Naive thymus-derived CD8-positive, alpha-beta T cell (primary cell): Measurements from ENCODE around the gene TSR3. TPM values are rescaled to one million over a fixed set of nuclear protein-coding genes. Genes with fewer than 3 reads are reported as not detected.

ENCODE experiments used
- ATAC-seq, 2 donors: fragments of 150-1000 bp; cut with Tn5 transposase in 1 of 2; sonication (Bioruptor Pico), chemical (Tn5 transposase) in 1 of 2; 1 replicate in 1 of 2; 2 replicates in 1 of 2; pipeline ENCODE4 v1.10.0; 2021; ENCODE audit warnings: mild to moderate bottlenecking in 2 of 2, moderate library complexity in 2 of 2
- POLR2A ChIA-PET: fragments of 350-600 bp; sonication (Branson Sonifier 250); formaldehyde crosslinking; loops from one replicate; lab custom pipeline; 2021; ENCODE audit warnings: antibody characterized with exemption; lab: Charles Lee
- DNase-seq, 10 donors: peaks; one replicate each; pipeline versions ENCODE4 v3.0.0 to v3.0.0-alpha.2; 2020 to 2022
- H3K27ac Mint-ChIP-seq, 10 donors: one replicate each; pipeline ENCODE4 v1.8.0; 2020 to 2022; ENCODE audit warnings: mild to moderate bottlenecking in 10 of 10, mixed read lengths in 10 of 10, moderate library complexity in 4 of 10, inconsistent platforms in 1 of 10
- H3K27me3 Mint-ChIP-seq, 5 donors: one replicate each; pipeline ENCODE4 v1.8.0; 2021 to 2022; ENCODE audit warnings: mixed read lengths in 5 of 5
- H3K36me3 Mint-ChIP-seq, 3 donors: one replicate each; pipeline ENCODE4 v1.8.0; 2020 to 2022; ENCODE audit warnings: mixed read lengths in 3 of 3, mild to moderate bottlenecking in 2 of 3, inconsistent platforms in 1 of 3
- H3K4me1 Mint-ChIP-seq, 4 donors: one replicate each; pipeline ENCODE4 v1.8.0; 2021 to 2022; ENCODE audit warnings: mixed read lengths in 4 of 4
- H3K4me3 Mint-ChIP-seq, 10 donors: one replicate each; pipeline ENCODE4 v1.8.0; 2020 to 2022; ENCODE audit warnings: mild to moderate bottlenecking in 10 of 10, mixed read lengths in 10 of 10, moderate library complexity in 6 of 10, inconsistent platforms in 1 of 10
- H3K9me3 Mint-ChIP-seq, 9 donors: one replicate each; pipeline ENCODE4 v1.8.0; 2020 to 2022; ENCODE audit warnings: mixed read lengths in 9 of 9, mild to moderate bottlenecking in 3 of 9, inconsistent platforms in 1 of 9, moderate library complexity in 1 of 9
- polyA plus RNA-seq, 3 donors: library from polyadenylated mRNA; unstranded; fragments of 300-500 nt; fragmentation: Illumina TruSeq; gene quantifications; one replicate each; pipeline ENCODE4 v1.2.3, GENCODE V29; 2021
- total RNA-seq, 8 experiments: library from RNA in 2 of 8; stranded (reverse) in 2 of 8; gene quantifications; one replicate each; pipeline ENCODE4 v1.2.3 and lab custom pipeline; 2021 to 2026

TSR3 gene
- total and polyA plus RNA-seq, 5 experiments from 2014 or later, result 37.1 to 99.4 (median 88.8) TPM

- DNase-seq (no peak), ATAC-seq (no peak)
- Mint-ChIP-seq H3K9me3 (no peaks in the 10 kb centered on the region), H3K4me1 (peaks cover 11 to 31% (median 23%) of the 10 kb centered on the region in 4 donors), H3K27ac (no peak overlapping the region), H3K27me3 (no peaks in the 10 kb centered on the region), H3K36me3 (peaks cover 0 to 11% (median 0%) of the 10 kb centered on the region in 3 donors), H3K4me3 (no peak overlapping the region)
- POLR2A ChIA-PET, result interaction anchor here (0.7 kb wide), 1 partner anchor 23 kb away, joined by 3 read pairs; no protein-coding TSS in a partner anchor
These were observed 4.3 kb downstream of the TSR3 start for GRCh38 chr16:1347286-1347855.

GRCh38 chr16:1346422-1347285, 5.0 kb downstream of the TSR3 start:
- H3K9me3 Mint-ChIP-seq, result no peaks in the 10 kb centered on the region
- no peaks in the 10 kb centered on the region for H3K27me3 Mint-ChIP-seq
- no peak overlapping the region for H3K4me3 Mint-ChIP-seq
- POLR2A ChIA-PET, result no interaction called here
- H3K4me1 Mint-ChIP-seq, result peaks cover 8 to 33% (median 22%) of the 10 kb centered on the region in 4 donors
- ATAC-seq (no peak), DNase-seq (no peak)
- H3K27ac Mint-ChIP-seq, result no peak overlapping the region
- peaks cover 0 to 11% (median 0%) of the 10 kb centered on the region in 3 donors for H3K36me3 Mint-ChIP-seq

GRCh38 chr16:1345651-1346421, 5.8 kb downstream of the TSR3 start:
- no peaks in the 10 kb centered on the region for H3K27me3 Mint-ChIP-seq
- ATAC-seq (no peak), DNase-seq (no peak)
- POLR2A ChIA-PET, result no interaction called here
- H3K36me3 Mint-ChIP-seq, result peaks cover 0 to 11% (median 0%) of the 10 kb centered on the region in 3 donors
- H3K9me3 Mint-ChIP-seq, result no peaks in the 10 kb centered on the region
- H3K4me1 Mint-ChIP-seq, result peaks cover 8 to 29% (median 20%) of the 10 kb centered on the region in 4 donors
- H3K4me3 Mint-ChIP-seq, result no peak overlapping the region
- no peak overlapping the region for H3K27ac Mint-ChIP-seq

GRCh38 chr16:1345087-1345486, 6.6 kb downstream of the TSR3 start:
- Mint-ChIP-seq H3K27me3 (no peaks in the 10 kb centered on the region), H3K9me3 (no peaks in the 10 kb centered on the region), H3K36me3 (peaks cover 0 to 8% (median 0%) of the 10 kb centered on the region in 3 donors), H3K4me3 (no peak overlapping the region), H3K4me1 (peaks cover 10 to 23% (median 17%) of the 10 kb centered on the region in 4 donors), H3K27ac (no peak overlapping the region)
- DNase-seq, result no peak
- POLR2A ChIA-PET, result interaction anchor here (0.9 kb wide), 1 partner anchor 36 kb away, joined by 5 read pairs; the partner anchor contains the start of gene UBE2I
- no peak for ATAC-seq

GRCh38 chr16:1344499-1344898, 7.2 kb downstream of the TSR3 start:
- POLR2A ChIA-PET, result interaction anchor here (0.9 kb wide), 1 partner anchor 35 kb away, joined by 5 read pairs; the partner anchor contains the start of gene UBE2I
- Mint-ChIP-seq H3K27ac (peak overlapping the region in 1 of 10 donors; percentile 43), H3K27me3 (no peaks in the 10 kb centered on the region), H3K36me3 (peaks cover 0 to 8% (median 0%) of the 10 kb centered on the region in 3 donors), H3K4me1 (peaks cover 10 to 21% (median 16%) of the 10 kb centered on the region in 4 donors), H3K9me3 (no peaks in the 10 kb centered on the region), H3K4me3 (peak overlapping the region in 2 of 10 donors; percentile 26 to 68)
- no peak for ATAC-seq
- DNase-seq, result no peak

- DNase-seq (no peak), ATAC-seq (no peak)
- POLR2A ChIA-PET, result interaction anchor here (0.6 to 2.5 kb wide), 8 partner anchors 7 to 484 kb away, joined by 3 to 17 read pairs (median 6); partner anchors contain the start of genes BAIAP3 and UBE2I
- Mint-ChIP-seq H3K9me3 (no peaks in the 10 kb centered on the region), H3K27ac (peak overlapping the region in 8 of 10 donors; percentile 15 to 84 (median 63)), H3K36me3 (peaks cover 0 to 2% (median 0%) of the 10 kb centered on the region in 3 donors), H3K4me3 (peak overlapping the region; percentile 69 to 87 (median 79)), H3K27me3 (no peaks in the 10 kb centered on the region), H3K4me1 (peaks cover 10 to 21% (median 16%) of the 10 kb centered on the region in 4 donors)
These were observed 8.0 kb downstream of the TSR3 start for GRCh38 chr16:1343428-1344242.

GRCh38 chr16:1342526-1343427, 8.9 kb downstream of the TSR3 start:
- H3K4me3 Mint-ChIP-seq, result peak overlapping the region; percentile 69 to 87 (median 79)
- no peaks in the 10 kb centered on the region for H3K36me3 Mint-ChIP-seq
- peak overlapping the region; percentile 4 to 84 (median 66) for H3K27ac Mint-ChIP-seq
- no peaks in the 10 kb centered on the region for H3K9me3 Mint-ChIP-seq
- H3K27me3 Mint-ChIP-seq, result no peaks in the 10 kb centered on the region
- DNase-seq (peak; percentile 90 to 97 (median 96)), ATAC-seq (peak; percentile 87 to 92)
- peaks cover 10 to 21% (median 16%) of the 10 kb centered on the region in 4 donors for H3K4me1 Mint-ChIP-seq
- POLR2A ChIA-PET, result interaction anchor here (0.6 to 2.5 kb wide), 10 partner anchors 8 to 952 kb away, joined by 3 to 17 read pairs (median 6); partner anchors contain the start of genes BAIAP3 and UBE2I

- Mint-ChIP-seq H3K27ac (peak overlapping the region in 4 of 10 donors; percentile 14 to 84 (median 56)), H3K27me3 (no peaks in the 10 kb centered on the region), H3K9me3 (no peaks in the 10 kb centered on the region), H3K4me3 (peak overlapping the region; percentile 69 to 87 (median 79)), H3K36me3 (no peaks in the 10 kb centered on the region), H3K4me1 (peaks cover 10 to 21% (median 16%) of the 10 kb centered on the region in 4 donors)
- ATAC-seq, result no peak
- POLR2A ChIA-PET, result interaction anchor here (0.5 to 2.5 kb wide), 7 partner anchors 9 to 132 kb away, joined by 3 to 17 read pairs (median 5); partner anchors contain the start of genes BAIAP3 and UBE2I
- DNase-seq, result no peak
These were observed 9.9 kb downstream of the TSR3 start for GRCh38 chr16:1341495-1342420.

GRCh38 chr16:1340730-1341494, 10.8 kb downstream of the TSR3 start:
- H3K27ac Mint-ChIP-seq, result peak overlapping the region in 1 of 10 donors; percentile 65
- no peak for DNase-seq
- no peak for ATAC-seq
- no peaks in the 10 kb centered on the region for H3K27me3 Mint-ChIP-seq
- POLR2A ChIA-PET, result interaction anchor here (0.5 to 2.4 kb wide), 2 partner anchors 9 to 133 kb away, joined by 3 to 12 read pairs; partner anchors contain the start of gene BAIAP3
- peaks cover 10 to 21% (median 17%) of the 10 kb centered on the region in 4 donors for H3K4me1 Mint-ChIP-seq
- H3K9me3 Mint-ChIP-seq, result no peaks in the 10 kb centered on the region
- H3K4me3 Mint-ChIP-seq, result peak overlapping the region in 2 of 10 donors; percentile 63 to 82
- no peaks in the 10 kb centered on the region for H3K36me3 Mint-ChIP-seq
